ENCODE data around the gene NEUROD1.
A peak's percentile ranks its signal among the peaks of the same experiment; 100 is the strongest.

The NEUROD1 gene

DNA sequence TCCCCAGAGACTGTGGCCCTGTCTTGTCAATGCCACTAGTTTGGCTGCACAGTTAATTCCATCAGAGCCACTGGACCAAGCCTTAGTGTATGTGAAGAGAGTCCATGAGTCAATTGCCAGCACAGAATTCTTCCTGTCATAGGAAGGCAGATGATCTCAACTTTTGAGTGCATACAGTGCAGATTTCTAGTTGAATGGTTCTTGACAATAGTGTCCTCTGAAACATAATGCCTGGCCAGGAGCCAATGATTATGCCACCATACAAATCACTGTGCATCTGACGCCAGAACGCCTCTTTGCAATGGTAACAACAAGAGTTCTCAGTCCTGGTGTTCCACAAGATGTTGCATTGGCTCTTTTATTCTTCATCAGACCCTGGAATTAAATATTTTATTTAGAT, 7.1 kb downstream of the NEUROD1 start:
- ChIA-PET POLR2A (no interaction called here), CTCF (interaction anchor here (0.8 kb wide), 1 partner anchor 27 kb away, joined by 3 read pairs; no protein-coding TSS in a partner anchor)
- TF ChIP-seq, protein P1, sequence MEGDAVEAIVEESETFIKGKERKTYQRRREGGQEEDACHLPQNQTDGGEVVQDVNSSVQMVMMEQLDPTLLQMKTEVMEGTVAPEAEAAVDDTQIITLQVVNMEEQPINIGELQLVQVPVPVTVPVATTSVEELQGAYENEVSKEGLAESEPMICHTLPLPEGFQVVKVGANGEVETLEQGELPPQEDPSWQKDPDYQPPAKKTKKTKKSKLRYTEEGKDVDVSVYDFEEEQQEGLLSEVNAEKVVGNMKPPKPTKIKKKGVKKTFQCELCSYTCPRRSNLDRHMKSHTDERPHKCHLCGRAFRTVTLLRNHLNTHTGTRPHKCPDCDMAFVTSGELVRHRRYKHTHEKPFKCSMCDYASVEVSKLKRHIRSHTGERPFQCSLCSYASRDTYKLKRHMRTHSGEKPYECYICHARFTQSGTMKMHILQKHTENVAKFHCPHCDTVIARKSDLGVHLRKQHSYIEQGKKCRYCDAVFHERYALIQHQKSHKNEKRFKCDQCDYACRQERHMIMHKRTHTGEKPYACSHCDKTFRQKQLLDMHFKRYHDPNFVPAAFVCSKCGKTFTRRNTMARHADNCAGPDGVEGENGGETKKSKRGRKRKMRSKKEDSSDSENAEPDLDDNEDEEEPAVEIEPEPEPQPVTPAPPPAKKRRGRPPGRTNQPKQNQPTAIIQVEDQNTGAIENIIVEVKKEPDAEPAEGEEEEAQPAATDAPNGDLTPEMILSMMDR (IDR thresholded peaks at IDR 0.05; ENCODE audit: control extremely low read depth, extremely low read depth, low read depth, missing control alignments): no peak
- DNase-seq (ENCODE audit: extremely low spot score): no peak

DNA sequence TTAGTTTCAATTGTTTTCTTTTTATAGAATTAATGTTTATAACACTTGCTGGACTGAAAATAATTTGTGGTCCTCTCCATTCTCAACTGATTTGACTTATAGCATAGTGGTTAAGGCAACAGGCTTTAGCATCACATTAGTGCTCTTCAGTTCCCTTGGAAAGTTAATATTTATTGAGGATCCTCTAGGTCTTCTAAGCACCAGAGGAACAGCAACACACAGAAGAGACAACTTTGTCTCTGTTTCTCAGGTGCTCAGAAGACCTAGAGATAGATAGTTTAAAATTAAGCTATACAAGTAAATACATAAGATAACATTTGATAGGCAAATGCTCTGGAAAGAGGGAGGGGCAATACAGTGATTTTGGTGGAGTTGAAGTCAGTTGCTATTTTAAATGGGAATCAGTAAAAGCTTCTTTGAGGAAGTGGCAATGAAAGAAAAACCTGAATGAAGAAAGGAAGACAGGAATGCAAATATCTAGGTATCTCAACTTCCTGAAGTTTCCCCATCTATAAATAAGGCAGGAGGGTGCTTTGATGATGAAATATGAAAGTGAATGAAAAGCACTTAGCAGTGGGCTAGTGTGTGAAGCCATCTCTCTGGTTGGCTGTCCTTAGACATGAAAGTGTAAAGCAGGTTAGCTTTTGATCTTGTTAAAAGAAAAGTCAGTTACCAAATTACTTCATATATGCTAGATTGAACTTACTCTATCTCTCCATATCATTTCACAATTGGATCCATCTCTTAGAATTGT, 7.9 kb downstream of the NEUROD1 start:
- ChIA-PET CTCF (interaction anchor here (1.0 to 1.4 kb wide), 2 partner anchors 14 to 82 kb away, joined by 3 to 6 read pairs; no protein-coding TSS in a partner anchor), POLR2A (no interaction called here)

DNA sequence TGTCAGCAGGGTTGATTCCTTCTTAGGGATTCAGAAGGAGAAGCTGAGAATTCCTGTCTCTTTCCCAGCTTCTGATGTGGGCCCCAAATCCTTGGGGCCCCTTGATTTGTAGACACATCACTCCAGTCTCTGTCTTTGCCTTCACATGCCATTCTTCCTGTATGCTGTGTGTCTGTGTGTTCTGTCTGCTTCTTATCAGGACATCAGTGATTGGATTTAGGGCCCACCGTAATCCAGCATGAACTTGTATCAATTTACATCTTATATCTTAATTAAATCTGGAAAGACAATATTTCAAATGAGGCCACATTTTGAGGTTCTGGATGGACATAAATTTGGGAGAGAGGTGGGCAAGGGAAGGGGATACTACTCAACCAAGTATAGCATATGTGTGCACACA, 9.7 kb downstream of the NEUROD1 start:
- no peak for DNase-seq (ENCODE audit: extremely low spot score)
- POLR2A ChIA-PET: no interaction called here
- TF ChIP-seq, protein P1 (IDR thresholded peaks at IDR 0.05; ENCODE audit: control extremely low read depth, extremely low read depth, low read depth, missing control alignments): no peak
- CTCF ChIA-PET: interaction anchor here (1.3 to 1.6 kb wide), 2 partner anchors 12 to 407 kb away, joined by 3 to 5 read pairs; no protein-coding TSS in a partner anchor

More for the DNA sequence above, 7.9 kb downstream of the NEUROD1 start:
- DNase-seq (ENCODE audit: extremely low spot score): peak; percentile 25
- TF ChIP-seq, protein P1 (IDR thresholded peaks at IDR 0.05; ENCODE audit: control extremely low read depth, extremely low read depth, low read depth, missing control alignments): no peak

DNA sequence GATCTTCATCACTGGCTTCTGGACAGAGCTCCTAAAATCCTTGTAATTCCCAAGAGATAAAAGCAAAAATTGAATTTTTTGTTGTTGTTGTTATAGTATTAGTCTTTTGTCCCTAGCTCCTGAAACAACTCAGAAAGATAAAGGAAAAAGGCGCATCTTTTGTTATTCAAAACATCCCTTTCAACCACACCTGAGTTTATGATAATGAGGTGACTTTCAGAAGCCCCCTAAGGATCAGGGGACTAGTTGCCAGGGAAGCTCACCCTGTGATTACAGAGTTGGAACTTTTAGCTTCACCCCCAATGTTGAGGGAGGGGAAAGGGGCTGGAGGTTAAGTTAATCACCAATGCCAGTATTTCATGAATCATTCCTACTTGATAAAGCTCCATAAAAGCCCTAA, 13.1 kb downstream of the NEUROD1 start:
- DNase-seq (ENCODE audit: extremely low spot score): no peak
- TF ChIP-seq, protein P1 (IDR thresholded peaks at IDR 0.05; ENCODE audit: control extremely low read depth, extremely low read depth, low read depth, missing control alignments): no peak
- ChIA-PET POLR2A (no interaction called here), CTCF (interaction anchor here (1.3 to 1.4 kb wide), 2 partner anchors 21 to 48 kb away, joined by 3 read pairs; no protein-coding TSS in a partner anchor)

DNA sequence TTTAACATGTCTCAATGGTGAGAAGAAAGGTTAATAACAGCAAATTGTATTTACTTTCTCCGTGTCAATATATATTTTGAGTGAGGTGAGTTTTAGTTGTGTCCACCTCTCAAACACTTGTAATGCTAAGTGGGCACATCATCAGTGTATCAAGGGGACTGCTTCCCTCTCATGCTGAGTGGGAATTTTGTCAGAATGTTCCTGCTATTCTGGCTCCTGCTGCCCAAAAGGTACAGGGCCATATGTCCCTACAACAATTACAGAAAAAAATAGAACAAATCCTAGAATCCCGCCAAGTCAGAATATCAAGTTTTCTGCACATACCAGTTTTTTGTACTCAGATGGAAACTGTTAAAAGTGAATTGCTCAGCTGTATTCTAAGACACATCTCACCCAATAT, 18.0 kb downstream of the NEUROD1 start:
- no peak for DNase-seq (ENCODE audit: extremely low spot score)
- TF ChIP-seq, protein P1 (IDR thresholded peaks at IDR 0.05; ENCODE audit: control extremely low read depth, extremely low read depth, low read depth, missing control alignments): no peak
- ChIA-PET POLR2A (no interaction called here), CTCF (no interaction called here)

DNA sequence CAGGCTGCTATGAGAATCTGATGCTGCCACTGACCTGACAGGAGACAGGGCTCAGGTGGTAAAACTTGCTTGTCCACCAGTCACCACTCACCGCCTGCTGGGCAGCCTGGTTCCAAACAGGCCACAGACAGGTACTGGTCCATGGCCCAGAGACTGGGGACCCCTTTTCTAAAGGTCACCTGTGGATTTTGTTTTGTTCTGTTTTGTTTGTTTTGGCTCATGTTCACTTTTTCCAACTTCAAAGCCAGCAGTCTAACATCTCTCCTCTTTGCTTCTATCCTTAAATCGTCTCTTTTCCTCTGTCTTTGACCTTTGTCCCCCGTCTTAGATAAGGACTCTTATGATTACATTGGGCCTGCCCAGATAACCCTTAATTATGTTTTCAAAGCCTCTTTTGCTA, 20.1 kb downstream of the NEUROD1 start:
- CTCF ChIA-PET: no interaction called here
- TF ChIP-seq, protein P1 (IDR thresholded peaks at IDR 0.05; ENCODE audit: control extremely low read depth, extremely low read depth, low read depth, missing control alignments): no peak
- POLR2A ChIA-PET: no interaction called here
- DNase-seq (ENCODE audit: extremely low spot score): no peak

Data from GM10248 (cell line).